H1 (cell line): Measurements from ENCODE around the gene FBXO46. TPM values are rescaled to one million over a fixed set of nuclear protein-coding genes. Genes with fewer than 3 reads are reported as not detected.

Experiments used
- CTCF ChIA-PET: fragments of 300-600 bp; sonication (Branson Sonifier 250); formaldehyde crosslinking; loops from one replicate; lab custom pipeline; 2021; ENCODE audit not compliant: partially characterized antibody; lab: Charles Lee
- POLR2A ChIA-PET: fragments of 300-600 bp; sonication (Branson Sonifier 250); formaldehyde crosslinking; loops from one replicate; lab custom pipeline; 2021; ENCODE audit warnings: inconsistent platforms; ENCODE audit not compliant: partially characterized antibody; lab: Charles Lee
- DNase-seq, 2 experiments: peaks; one replicate each; pipeline versions ENCODE4 v3.0.0 to v3.0.0-alpha.2; 2010 to 2022; ENCODE audit warnings: low spot score in 2 of 2, low read depth in 1 of 2, mixed read lengths in 1 of 2
- FAIRE-seq: peaks from 2 replicates; lab custom pipeline; 2011; peaks lifted over from hg19 to GRCh38; lab: Jason Lieb, UNC
- H2AFZ ChIP-seq: 2 replicates; pipeline ENCODE4 v1.8.1; 2012; ENCODE audit warnings: low read length, inconsistent platforms
- H2AK5ac ChIP-seq: 2 replicates; pipeline ENCODE4 v1.6.1; 2013; ENCODE audit warnings: low read depth, low read length
- H2BK120ac ChIP-seq: replicated peaks from 2 replicates; pipeline ENCODE3; 2013; ENCODE audit warnings: low read depth, low read length, inconsistent platforms
- H2BK12ac ChIP-seq: 2 replicates; pipeline ENCODE4 v1.6.1; 2013; ENCODE audit warnings: low read depth, low read length
- H2BK15ac ChIP-seq: 2 replicates; pipeline ENCODE4 v1.6.1; 2013; ENCODE audit warnings: low read length
- H2BK20ac ChIP-seq: 2 replicates; pipeline ENCODE4 v1.6.1; 2013; ENCODE audit warnings: low read length
- H2BK5ac ChIP-seq: 2 replicates; pipeline ENCODE4 v1.6.1; 2013; ENCODE audit warnings: low read depth, low read length
- H3K14ac ChIP-seq: 2 replicates; pipeline ENCODE4 v1.6.1; 2013; ENCODE audit warnings: inconsistent platforms; ENCODE audit not compliant: insufficient read length
- H3K18ac ChIP-seq: 2 replicates; pipeline ENCODE4 v1.6.1; 2013; ENCODE audit warnings: low read length; ENCODE audit errors: extremely low read depth
- H3K23ac ChIP-seq: 2 replicates; pipeline ENCODE4 v1.6.1; 2013; ENCODE audit warnings: inconsistent platforms; ENCODE audit not compliant: insufficient read length
- H3K23me2 ChIP-seq: 2 replicates; pipeline ENCODE4 v1.6.1; 2013; ENCODE audit warnings: low read depth, low read length
- H3K27ac ChIP-seq: 2 replicates; pipeline ENCODE4 v1.6.1; 2011; ENCODE audit warnings: low read depth, low read length, inconsistent platforms
- H3K27me3 ChIP-seq, 4 experiments: replicated peaks in 1 of 4; 1 replicate in 1 of 4; 2 replicates in 3 of 4; pipeline versions ENCODE4 v1.6.1 to v1.8.1; 2011 to 2013; ENCODE audit warnings: low read length in 3 of 4, mild to moderate bottlenecking in 3 of 4, inconsistent platforms in 2 of 4, mixed read lengths in 2 of 4, moderate library complexity in 1 of 4; ENCODE audit not compliant: control insufficient read depth in 3 of 4, insufficient read depth in 3 of 4; ENCODE audit errors: extremely low read depth in 1 of 4
- H3K36me3 ChIP-seq, 4 experiments: 2 replicates each; pipeline versions ENCODE4 v1.6.1 to v1.8.1; 2011 to 2013; ENCODE audit warnings: mild to moderate bottlenecking in 4 of 4, low read length in 3 of 4, moderate library complexity in 2 of 4, control low read depth in 1 of 4, inconsistent platforms in 1 of 4; ENCODE audit not compliant: insufficient read depth in 4 of 4, control insufficient read depth in 2 of 4
- H3K4ac ChIP-seq: replicated peaks from 2 replicates; pipeline ENCODE3; 2013; ENCODE audit warnings: low read length, low read depth, mixed read lengths, inconsistent platforms; ENCODE audit not compliant: insufficient read length
- H3K4me1 ChIP-seq, 4 experiments: replicated peaks in 1 of 4; 1 replicate in 1 of 4; 2 replicates in 3 of 4; pipeline versions ENCODE4 v1.6.1 to v1.8.1; 2011 to 2013; ENCODE audit warnings: low read length in 3 of 4, inconsistent platforms in 2 of 4, mixed read lengths in 1 of 4; ENCODE audit not compliant: insufficient read depth in 4 of 4, control insufficient read depth in 3 of 4
- H3K4me2 ChIP-seq, 2 experiments: 2 replicates each; pipeline versions ENCODE4 v1.6.1 to v1.8.1; 2011 to 2013; ENCODE audit warnings: low read depth in 2 of 2, low read length in 2 of 2, control low read depth in 1 of 2, inconsistent platforms in 1 of 2, mild to moderate bottlenecking in 1 of 2; ENCODE audit not compliant: insufficient read depth in 1 of 2
- H3K4me3 ChIP-seq, 4 experiments: fragments of 200-600, 300-600 bp in 1 of 4; sonication (generic), shearing (Covaris generic), sonication (Bioruptor Twin) in 1 of 4; 2 replicates each; pipeline versions ENCODE4 v1.5.1 to v1.8.1; 2011 to 2016; ENCODE audit warnings: low read length in 4 of 4, low read depth in 3 of 4, control low read depth in 2 of 4, inconsistent platforms in 2 of 4, mild to moderate bottlenecking in 2 of 4, mixed read lengths in 1 of 4, moderate library complexity in 1 of 4; ENCODE audit not compliant: insufficient read depth in 2 of 4; ENCODE audit errors: extremely low read depth in 1 of 4
- H3K56ac ChIP-seq: replicated peaks from 2 replicates; pipeline ENCODE3; 2013; ENCODE audit warnings: low read depth, mild to moderate bottlenecking, mixed read lengths, low read length, inconsistent platforms; ENCODE audit not compliant: insufficient read length
- H3K79me1 ChIP-seq: 2 replicates; pipeline ENCODE4 v1.6.1; 2013; ENCODE audit warnings: low read depth, low read length, control low read depth
- H3K79me2 ChIP-seq, 2 experiments: 2 replicates each; pipeline versions ENCODE4 v1.6.1 to v1.8.1; 2012 to 2013; ENCODE audit warnings: low read length in 2 of 2, mild to moderate bottlenecking in 2 of 2, inconsistent platforms in 1 of 2; ENCODE audit not compliant: insufficient read depth in 2 of 2, control insufficient read depth in 1 of 2
- H3K9ac ChIP-seq, 4 experiments: replicated peaks in 1 of 4; 1 replicate in 1 of 4; 2 replicates in 3 of 4; pipeline versions ENCODE4 v1.6.1 to v1.8.1; 2011 to 2013; ENCODE audit warnings: low read depth in 3 of 4, low read length in 3 of 4, control low read depth in 2 of 4, mild to moderate bottlenecking in 2 of 4, moderate library complexity in 2 of 4, inconsistent platforms in 1 of 4; ENCODE audit errors: extremely low read depth in 1 of 4
- H3K9me3 ChIP-seq, 2 experiments: 2 replicates each; pipeline versions ENCODE4 v1.6.1 to v1.8.1; 2012 to 2013; ENCODE audit warnings: mild to moderate bottlenecking in 2 of 2, moderate library complexity in 2 of 2, control low read depth in 1 of 2, inconsistent platforms in 1 of 2, low read depth in 1 of 2, low read length in 1 of 2, mixed read lengths in 1 of 2; ENCODE audit not compliant: insufficient read depth in 2 of 2
- H4K20me1 ChIP-seq, 2 experiments: replicated peaks in 1 of 2; 2 replicates each; pipeline versions ENCODE3 to v1.8.1; 2011 to 2013; ENCODE audit warnings: inconsistent platforms in 2 of 2, low read length in 2 of 2, mild to moderate bottlenecking in 1 of 2; ENCODE audit not compliant: insufficient read depth in 2 of 2, control insufficient read depth in 1 of 2
- H4K5ac ChIP-seq: 2 replicates; pipeline ENCODE4 v1.6.1; 2013; ENCODE audit warnings: low read length, low read depth, mixed read lengths, inconsistent platforms; ENCODE audit not compliant: insufficient read length
- H4K8ac ChIP-seq: 2 replicates; pipeline ENCODE4 v1.8.0; 2013; ENCODE audit warnings: mild to moderate bottlenecking, moderate library complexity, low read length, inconsistent platforms; ENCODE audit not compliant: insufficient read depth; ENCODE audit errors: extremely low read depth
- H4K91ac ChIP-seq: replicated peaks from 2 replicates; pipeline ENCODE3; 2013; ENCODE audit warnings: low read length, mixed read lengths, inconsistent platforms; ENCODE audit not compliant: insufficient read length
- WGBS, 2 experiments: shearing (Covaris generic) in 1 of 2; methylation state at CpG; one replicate each; pipeline versions ENCODE4 v1.1.6 to v1.1.7; 2013 to 2015; ENCODE audit warnings: low lambda C conversion rate in 2 of 2, mixed read lengths in 2 of 2, inconsistent platforms in 1 of 2, low coverage in 1 of 2, missing lambda C conversion rate in 1 of 2; ENCODE audit not compliant: insufficient replicate concordance in 2 of 2, insufficient coverage in 1 of 2, insufficient read length in 1 of 2; ENCODE audit errors: extremely low coverage in 1 of 2, missing lambda C conversion rate in 1 of 2; 5-methylcytosine and 5-hydroxymethylcytosine counted together
- polyA plus RNA-seq, 7 experiments: library from polyadenylated mRNA; depleted of rRNA in 3 of 7; stranded (reverse) in 5 of 7; unstranded in 2 of 7; fragments of >200 nt in 5 of 7; fragments of 200-250 nt in 2 of 7; gene quantifications; 1 replicate in 5 of 7; 2 replicates in 1 of 7; 4 replicates in 1 of 7; pipeline versions ENCODE4 v1.2.1 to v1.2.3, GENCODE V29; 2011 to 2013; ENCODE audit warnings: missing spikeins in 2 of 7, mixed read lengths in 2 of 7
- total RNA-seq: library from RNA; stranded (reverse); fragmentation: NEBNext Ultra II Directional; extraction: Animal tissue kit (Norgen Biotek cat#: 25700); gene quantifications from 2 replicates; pipeline ENCODE4 v1.2.1, GENCODE V29; 2021

FBXO46 gene
- total and polyA plus RNA-seq, 2 of the 8 experiments (the other 6 are each of a cell fraction or from before 2014, with no cell fraction given), result 11.2 to 38.9 TPM

- Histone ChIP-seq H2BK5ac (peak overlapping the region; percentile 71; the same call in 1 of the 2 replicates), H3K4me2 (peak overlapping the region; percentile 61 to 99), H4K8ac (peak overlapping the region; percentile 58; the same call in 1 of the 2 replicates), H4K5ac (peak overlapping the region; percentile 8), H2BK120ac (peak overlapping the region; percentile 21), H3K56ac (peak overlapping the region; percentile 16), H3K9me3 (no peaks in the 10 kb centered on the region), H3K79me1 (no peaks in the 10 kb centered on the region), H3K9ac (peak overlapping the region; percentile 51 to 83 (median 78)), H4K91ac (peak overlapping the region; percentile 6), H2BK20ac (no peak overlapping the region), H3K27ac (peak overlapping the region; percentile 78; the same call in 1 of the 2 replicates), H3K23ac (no peak overlapping the region), H3K18ac (peak overlapping the region; percentile 88; the same call in 1 of the 2 replicates), H4K20me1 (peaks cover 0 to 3% of the 10 kb centered on the region in 2 experiments), H3K4me1 (peaks cover 4 to 27% (median 23%) of the 10 kb centered on the region in 4 experiments), H3K27me3 (no peaks in the 10 kb centered on the region), H2AFZ (no peak overlapping the region), H3K79me2 (no peaks in the 10 kb centered on the region), H2BK12ac (no peak overlapping the region), H3K14ac (no peak overlapping the region), H3K4me3 (peak overlapping the region; percentile 42 to 83 (median 78)), H3K4ac (peak overlapping the region; percentile 16), H2BK15ac (peak overlapping the region; percentile 19; the same call in 1 of the 2 replicates), H3K36me3 (peaks cover 0 to 2% (median 0%) of the 10 kb centered on the region in 4 experiments; a peak in 2 of 8 replicates), H3K23me2 (peaks cover 28% of the 10 kb centered on the region), H2AK5ac (no peak overlapping the region)
- 2% methylated on average over 25 of the region's 28 CpGs; no CpG with 5 or more reads in 1 of the 2 experiments for WGBS, 2 experiments
- FAIRE-seq (no peak), DNase-seq (peak in 1 of 2 experiments; percentile 77)
- CTCF ChIA-PET, result interaction anchor here (0.6 to 6.7 kb wide), 23 partner anchors 11 to 656 kb away, joined by 3 to 55 read pairs (median 5); partner anchors contain the start of genes DMPK, DMWD, FBXO46 and RSPH6A
- POLR2A ChIA-PET, result interaction anchor here (0.6 to 16.2 kb wide), 29 partner anchors 8 to 332 kb away, joined by 3 to 284 read pairs (median 6); partner anchors contain the start of genes DMPK, DMWD, FBXO46 and IRF2BP1
Measured at GRCh38 chr19:45769821-45770191, 39.1 kb upstream of the FBXO46 start.
